ENCODE data around the gene SND1. TPM values are rescaled to one million over a fixed set of nuclear protein-coding genes. Genes with fewer than 3 reads are reported as not detected.

Gene SND1
- total and polyA plus RNA-seq, 2 donors (not counting 1 experiment from before 2014, with no cell fraction given) = 44.4 to 165 TPM

DNA sequence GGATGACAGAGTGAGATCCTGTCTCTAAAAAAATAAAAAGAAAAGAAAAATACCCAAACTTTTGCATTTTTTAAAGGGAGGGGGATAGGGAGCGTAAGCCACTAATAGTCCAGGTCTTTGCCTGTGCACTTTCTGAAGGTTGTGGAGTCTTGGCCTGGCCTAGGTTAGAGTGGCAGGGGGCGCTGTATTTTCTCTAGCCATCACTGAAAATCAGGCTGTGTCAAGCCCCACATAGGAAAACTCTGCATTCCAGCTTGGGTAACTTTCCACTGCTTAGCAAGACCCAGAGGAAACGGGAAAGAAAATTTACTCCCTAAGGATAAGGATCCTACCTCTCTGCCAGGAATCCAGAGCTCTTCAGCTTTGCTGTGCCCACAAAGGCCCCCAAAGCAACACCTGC, 23.5 kb upstream of the SND1 start:
- ATAC-seq (ENCODE audit: low read depth) (no peak), DNase-seq (no peak)
- Histone ChIP-seq H3K9me3 (ENCODE audit: control extremely low read depth in 1 of 3, control insufficient read depth in 2 of 3, insufficient read depth in 1 of 3, low read length in 2 of 3) (no peaks in the 10 kb centered on the region), H3K4me2 (replicated peaks; ENCODE audit: low read depth, low read length, poor library complexity, severe bottlenecking) (no peak overlapping the region), H3K27ac (ENCODE audit: low read length in 2 of 2) (no peak overlapping the region), H3K4me3 (ENCODE audit: control extremely low read depth in 1 of 5, extremely low read depth in 1 of 5, insufficient read depth in 1 of 5, low read depth in 2 of 5, low read length in 4 of 5) (no peak overlapping the region), H3K79me2 (ENCODE audit: control insufficient read depth, insufficient read depth, low read length) (no peaks in the 10 kb centered on the region), H4K20me1 (ENCODE audit: control insufficient read depth, insufficient read depth, low read length, poor library complexity, severe bottlenecking) (no peaks in the 10 kb centered on the region), H3K9ac (ENCODE audit: low read length) (no peak overlapping the region), H3K4me1 (ENCODE audit: control insufficient read depth in 2 of 2, insufficient read depth in 2 of 2, low read length in 2 of 2) (no peaks in the 10 kb centered on the region), H3K36me3 (replicated peaks in 1 of 2; ENCODE audit: control extremely low read depth in 1 of 2, control insufficient read depth in 1 of 2, extremely low read depth in 1 of 2, insufficient read depth in 2 of 2, low read length in 1 of 2) (no peaks in the 10 kb centered on the region), H3K27me3 (replicated peaks in 1 of 4; ENCODE audit: control extremely low read depth in 1 of 4, control insufficient read depth in 3 of 4, insufficient read depth in 4 of 4, low read length in 3 of 4) (peaks cover 0 to 10% (median 7%) of the 10 kb centered on the region in 4 experiments), H2AFZ (ENCODE audit: insufficient read depth, low read depth, low read length, poor library complexity, severe bottlenecking) (no peak overlapping the region)
- intact Hi-C loops (cut with micrococcal nuclease) = loop anchor here (2.0 kb wide), 1 partner anchor 124 kb away; no protein-coding TSS in a partner anchor
- no peaks in the 10 kb centered on the region for H3K9me3 Mint-ChIP-seq (ENCODE audit: insufficient read depth)
- no peak for TF ChIP-seq EZH2 (IDR thresholded peaks at IDR 0.05; ENCODE audit: borderline replicate concordance, insufficient read depth, low read depth, low read length, poor library complexity, severe bottlenecking)
- no peak for TF ChIP-seq CTCF (IDR thresholded peaks at IDR 0.05)
- peaks cover 42% of the 10 kb centered on the region for H3K27me3 Mint-ChIP-seq
- CTCF ChIA-PET = interaction anchor here (0.9 to 3.1 kb wide), 7 partner anchors 15 to 827 kb away, joined by 3 to 11 read pairs (median 3); no protein-coding TSS in a partner anchor
- POLR2A ChIA-PET = no interaction called here
- no peak overlapping the region for H3K27ac Mint-ChIP-seq
- no peaks in the 10 kb centered on the region for H3K4me1 Mint-ChIP-seq
- no peak overlapping the region for H3K4me3 Mint-ChIP-seq
- WGBS (ENCODE audit: insufficient coverage) = 79% methylated on average over 2 of the region's 3 CpGs

- Histone ChIP-seq H3K9ac (ENCODE audit: low read length) (no peak overlapping the region), H4K20me1 (ENCODE audit: control insufficient read depth, insufficient read depth, low read length, poor library complexity, severe bottlenecking) (no peaks in the 10 kb centered on the region), H3K27ac (ENCODE audit: low read length in 2 of 2) (no peak overlapping the region), H3K4me2 (replicated peaks; ENCODE audit: low read depth, low read length, poor library complexity, severe bottlenecking) (no peak overlapping the region), H3K4me1 (ENCODE audit: control insufficient read depth in 2 of 2, insufficient read depth in 2 of 2, low read length in 2 of 2) (no peaks in the 10 kb centered on the region), H3K9me3 (ENCODE audit: control extremely low read depth in 1 of 3, control insufficient read depth in 2 of 3, insufficient read depth in 1 of 3, low read length in 2 of 3) (no peaks in the 10 kb centered on the region), H3K4me3 (ENCODE audit: control extremely low read depth in 1 of 5, extremely low read depth in 1 of 5, insufficient read depth in 1 of 5, low read depth in 2 of 5, low read length in 4 of 5) (no peak overlapping the region), H2AFZ (ENCODE audit: insufficient read depth, low read depth, low read length, poor library complexity, severe bottlenecking) (peak overlapping the region; percentile 22), H3K79me2 (ENCODE audit: control insufficient read depth, insufficient read depth, low read length) (no peaks in the 10 kb centered on the region), H3K36me3 (replicated peaks in 1 of 2; ENCODE audit: control extremely low read depth in 1 of 2, control insufficient read depth in 1 of 2, extremely low read depth in 1 of 2, insufficient read depth in 2 of 2, low read length in 1 of 2) (no peaks in the 10 kb centered on the region), H3K27me3 (replicated peaks in 1 of 4; ENCODE audit: control extremely low read depth in 1 of 4, control insufficient read depth in 3 of 4, insufficient read depth in 4 of 4, low read length in 3 of 4) (peaks cover 0 to 14% (median 6%) of the 10 kb centered on the region in 4 experiments)
- ATAC-seq (ENCODE audit: low read depth) (peak; percentile 51), DNase-seq (peak; percentile 33)
- H3K27me3 Mint-ChIP-seq = peaks cover 49% of the 10 kb centered on the region
- H3K9me3 Mint-ChIP-seq (ENCODE audit: insufficient read depth) = no peaks in the 10 kb centered on the region
- H3K4me1 Mint-ChIP-seq = no peaks in the 10 kb centered on the region
- H3K4me3 Mint-ChIP-seq = no peak overlapping the region
- CTCF ChIA-PET = interaction anchor here (0.9 to 3.1 kb wide), 6 partner anchors 16 to 828 kb away, joined by 3 to 11 read pairs (median 4); no protein-coding TSS in a partner anchor
- TF ChIP-seq EZH2 (IDR thresholded peaks at IDR 0.05; ENCODE audit: borderline replicate concordance, insufficient read depth, low read depth, low read length, poor library complexity, severe bottlenecking) = no peak
- peak; percentile 53 for TF ChIP-seq CTCF (IDR thresholded peaks at IDR 0.05)
- POLR2A ChIA-PET = interaction anchor here (0.7 kb wide), 1 partner anchor 9 kb away, joined by 8 read pairs; no protein-coding TSS in a partner anchor
- H3K27ac Mint-ChIP-seq = no peak overlapping the region
- intact Hi-C loops (cut with micrococcal nuclease) = loop anchor here (2.0 kb wide), 1 partner anchor 125 kb away; no protein-coding TSS in a partner anchor
- WGBS (ENCODE audit: insufficient coverage) = 21% methylated on average over 2 of the region's 5 CpGs
These were observed 22.6 kb upstream of the SND1 start for GRCh38 chr7:127629268-127629854.

Measured in B cell (primary cell).